GM12872 (cell line): ENCODE data around the gene DNAH6.

ENCODE experiments used
- TF ChIP-seq, protein P1 (sequence below): IDR thresholded peaks from 3 replicates; pipeline ENCODE4 v1.5.1; 2011; ENCODE audit warnings: low read depth, mild to moderate bottlenecking, low read length, moderate library complexity; ENCODE audit not compliant: insufficient read depth

Gene DNAH6

DNA sequence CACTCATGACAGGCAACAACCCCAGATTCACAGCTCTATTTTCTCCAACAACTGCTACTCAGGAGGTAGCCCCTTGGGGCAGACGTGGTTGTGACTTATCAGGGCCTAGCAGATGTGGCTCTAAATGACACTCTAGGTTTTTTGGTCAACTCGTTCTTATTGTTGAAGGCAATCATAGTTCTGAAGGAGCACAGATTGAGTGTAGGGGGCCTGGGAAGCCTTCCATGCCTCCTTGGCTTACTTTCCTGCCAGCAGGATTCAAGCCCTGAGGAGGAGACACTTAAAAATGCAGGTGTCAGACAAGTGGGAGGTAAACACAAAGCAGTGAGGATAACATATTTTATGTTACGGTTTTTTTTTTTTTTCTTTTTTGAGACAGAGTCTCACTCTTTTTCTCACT lies 33.7 kb upstream of the DNAH6 start:
- TF ChIP-seq, protein P1, sequence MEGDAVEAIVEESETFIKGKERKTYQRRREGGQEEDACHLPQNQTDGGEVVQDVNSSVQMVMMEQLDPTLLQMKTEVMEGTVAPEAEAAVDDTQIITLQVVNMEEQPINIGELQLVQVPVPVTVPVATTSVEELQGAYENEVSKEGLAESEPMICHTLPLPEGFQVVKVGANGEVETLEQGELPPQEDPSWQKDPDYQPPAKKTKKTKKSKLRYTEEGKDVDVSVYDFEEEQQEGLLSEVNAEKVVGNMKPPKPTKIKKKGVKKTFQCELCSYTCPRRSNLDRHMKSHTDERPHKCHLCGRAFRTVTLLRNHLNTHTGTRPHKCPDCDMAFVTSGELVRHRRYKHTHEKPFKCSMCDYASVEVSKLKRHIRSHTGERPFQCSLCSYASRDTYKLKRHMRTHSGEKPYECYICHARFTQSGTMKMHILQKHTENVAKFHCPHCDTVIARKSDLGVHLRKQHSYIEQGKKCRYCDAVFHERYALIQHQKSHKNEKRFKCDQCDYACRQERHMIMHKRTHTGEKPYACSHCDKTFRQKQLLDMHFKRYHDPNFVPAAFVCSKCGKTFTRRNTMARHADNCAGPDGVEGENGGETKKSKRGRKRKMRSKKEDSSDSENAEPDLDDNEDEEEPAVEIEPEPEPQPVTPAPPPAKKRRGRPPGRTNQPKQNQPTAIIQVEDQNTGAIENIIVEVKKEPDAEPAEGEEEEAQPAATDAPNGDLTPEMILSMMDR, result no peak

DNA sequence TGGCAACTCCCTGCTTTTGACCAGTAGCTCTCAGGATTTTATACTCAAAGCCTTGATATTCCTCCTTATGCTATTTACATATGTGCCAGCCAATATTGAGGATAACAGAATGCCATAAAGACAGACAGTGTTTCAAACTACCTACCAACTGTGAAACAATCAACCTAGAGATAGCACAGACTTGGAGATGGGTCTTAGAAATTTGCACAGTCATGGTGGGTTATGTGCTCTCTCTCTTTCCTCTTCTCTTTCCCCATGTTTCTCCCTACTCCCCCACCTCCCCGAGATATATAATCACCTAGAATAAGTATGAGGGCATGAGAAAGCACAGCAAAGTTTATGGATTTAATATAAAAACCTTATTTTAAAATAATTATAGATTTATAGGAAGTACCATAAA lies 33.0 kb upstream of the DNAH6 start:
- TF ChIP-seq, protein P1, result no peak

DNA sequence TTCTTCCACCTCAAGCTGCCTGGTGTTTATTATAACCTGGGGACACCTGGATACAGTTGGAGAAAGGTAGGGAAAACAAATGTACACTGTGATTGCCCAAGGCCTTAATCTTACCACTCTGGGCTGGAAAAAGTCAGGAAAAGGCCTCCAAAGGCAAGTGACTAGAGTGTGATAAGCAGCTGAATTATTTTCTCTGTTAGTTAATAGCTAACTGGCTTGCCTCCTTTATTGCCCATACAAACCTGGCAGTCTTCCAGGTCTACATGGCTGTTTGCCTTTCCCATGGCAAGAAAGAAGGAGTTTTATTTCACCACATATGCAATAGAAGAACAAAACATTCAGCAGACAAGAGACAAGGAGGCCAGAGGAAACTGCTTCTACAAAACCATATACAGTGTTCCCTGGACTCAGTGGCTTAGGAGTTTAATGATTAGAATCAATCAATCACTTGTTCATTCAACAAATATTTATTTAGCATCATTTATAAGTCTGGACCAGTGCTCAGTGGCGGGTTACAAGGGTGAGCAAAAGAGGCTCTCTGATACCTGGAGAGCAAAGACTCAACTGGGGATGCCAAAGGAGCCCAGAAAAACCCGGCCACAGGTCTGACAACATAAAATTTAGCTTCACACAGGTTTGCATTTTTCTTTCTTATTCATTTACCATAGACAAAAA lies 29.7 kb upstream of the DNAH6 start:
- TF ChIP-seq, protein P1, result no peak

DNA sequence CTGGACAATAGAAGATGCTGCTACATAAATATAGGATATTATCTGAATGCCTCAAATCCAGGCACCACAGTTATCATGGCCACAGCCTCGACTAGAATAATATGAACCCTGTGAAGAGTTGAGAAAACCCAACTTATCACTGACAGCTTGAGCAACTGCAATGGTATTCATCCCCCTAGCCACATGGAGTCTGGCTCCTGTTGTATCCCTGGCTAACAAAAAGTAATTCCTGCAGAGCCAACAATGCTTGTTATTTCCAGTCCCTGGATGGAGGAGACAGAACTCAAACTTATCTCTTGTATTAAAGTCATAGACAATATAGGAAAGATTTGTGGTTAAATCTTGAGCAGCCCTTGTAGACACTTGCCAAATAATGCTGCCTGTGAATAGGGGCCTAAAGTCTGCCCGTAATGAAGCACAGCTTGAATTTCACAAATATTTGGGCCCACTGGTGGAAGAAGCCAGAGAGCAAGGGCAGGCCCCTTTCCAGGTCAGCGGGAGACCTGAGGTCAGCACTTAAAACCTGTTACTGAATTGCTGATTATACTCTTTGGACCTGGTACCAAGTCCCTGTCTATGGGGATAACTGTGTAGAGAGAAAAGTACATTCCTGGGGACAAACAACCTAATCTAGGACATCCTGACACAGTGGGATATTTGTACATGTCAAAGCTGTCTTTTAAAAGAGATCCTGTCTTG lies 28.9 kb upstream of the DNAH6 start:
- TF ChIP-seq, protein P1, result no peak

DNA sequence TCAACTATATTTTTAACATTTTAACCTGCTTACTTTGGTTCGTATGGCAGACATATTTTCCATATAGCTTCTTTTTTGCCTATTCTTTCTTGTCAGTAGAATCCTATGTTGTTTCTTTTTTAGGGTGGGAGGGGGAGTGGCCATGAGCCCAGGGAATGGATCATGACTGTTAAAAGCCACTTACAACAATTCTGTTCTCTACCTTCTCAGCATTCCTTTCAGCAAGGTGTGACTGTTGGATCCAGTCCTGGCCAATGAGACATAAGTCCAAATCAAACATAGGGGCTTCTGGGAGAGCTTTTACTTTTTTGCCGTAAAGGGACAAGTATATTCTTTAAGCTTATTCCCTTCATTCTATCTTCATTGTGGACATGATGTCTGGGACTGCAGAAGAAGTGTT lies 25.0 kb upstream of the DNAH6 start:
- TF ChIP-seq, protein P1, result no peak

DNA sequence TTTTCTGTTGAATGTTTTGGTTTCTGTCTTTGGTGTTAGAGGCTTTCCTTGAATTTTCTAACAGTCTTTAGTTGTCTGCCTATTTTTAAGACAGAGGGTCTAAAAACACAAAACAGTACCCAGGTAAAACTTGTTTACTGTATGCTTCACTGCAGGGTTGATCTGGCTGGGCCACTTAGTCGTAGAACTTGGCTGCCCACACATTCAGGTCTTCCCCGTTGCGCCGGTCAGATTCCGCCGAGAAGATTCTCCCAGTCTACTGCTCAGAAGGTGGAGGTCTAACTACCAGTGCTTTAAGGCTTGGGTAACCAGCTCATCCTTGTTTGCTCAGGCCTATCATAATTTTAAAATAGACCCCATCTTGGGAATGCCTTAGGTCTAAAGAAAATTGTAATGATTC lies 24.6 kb upstream of the DNAH6 start:
- TF ChIP-seq, protein P1, result no peak

DNA sequence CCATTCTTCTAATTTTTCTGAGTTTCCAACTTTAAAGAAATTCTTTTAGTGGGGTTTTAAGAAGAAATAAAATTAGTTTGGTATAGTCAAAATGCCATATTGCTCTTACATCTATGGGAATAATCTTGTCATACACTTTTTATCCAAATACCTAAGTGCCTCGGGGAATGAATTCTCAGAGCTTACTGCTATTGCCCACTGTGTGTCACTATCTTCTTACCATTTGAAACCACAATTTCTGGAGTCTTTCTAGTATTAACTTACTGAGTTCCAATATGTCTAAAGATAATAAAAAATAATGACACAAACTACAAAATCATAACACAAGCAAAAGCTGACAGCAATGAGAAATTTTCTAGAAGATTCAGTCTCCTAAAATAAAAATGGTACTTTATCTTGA lies 23.7 kb upstream of the DNAH6 start:
- TF ChIP-seq, protein P1, result no peak
